Pons (tissue), 1 donor: ENCODE data around the gene HOXA3.

Experiments used
- DNase-seq: peaks from one replicate; pipeline ENCODE4 v3.0.0-alpha.2; 2016; ENCODE audit warnings: low spot score

The HOXA3 gene

GRCh38 chr7:27102581-27103442 lies 49.6 kb downstream of the HOXA3 start, which contains the start of gene HOXA2:
HOXA2 (minus strand) TSS chr7:27102683; CDS start chr7:27102500, 183 bp downstream.
- DNase-seq = no peak

- DNase-seq = no peak
These were observed 50.3 kb downstream of the HOXA3 start for GRCh38 chr7:27101957-27102580.

GRCh38 chr7:27101171-27101956 lies 51.0 kb downstream of the HOXA3 start:
- no peak for DNase-seq

GRCh38 chr7:27100694-27101170 lies 51.7 kb downstream of the HOXA3 start:
- no peak for DNase-seq

- no peak for DNase-seq
These were observed 52.7 kb downstream of the HOXA3 start for GRCh38 chr7:27099453-27100370.

- DNase-seq = no peak
These were observed 53.6 kb downstream of the HOXA3 start for GRCh38 chr7:27098578-27099451.

GRCh38 chr7:27097686-27098577 lies 54.5 kb downstream of the HOXA3 start:
- no peak for DNase-seq

- DNase-seq = no peak
These were observed 55.4 kb downstream of the HOXA3 start for GRCh38 chr7:27096768-27097514.

GRCh38 chr7:27095897-27096767 lies 56.3 kb downstream of the HOXA3 start, which contains the start of gene HOXA1:
HOXA1 (minus strand) TSS chr7:27096000; CDS start chr7:27095912, 88 bp downstream.
- no peak for DNase-seq

GRCh38 chr7:27095050-27095896 lies 57.1 kb downstream of the HOXA3 start:
- no peak for DNase-seq

GRCh38 chr7:27094304-27095049 lies 57.9 kb downstream of the HOXA3 start:
- DNase-seq = no peak

GRCh38 chr7:27093184-27093895 lies 59.0 kb downstream of the HOXA3 start:
- no peak for DNase-seq

- DNase-seq = no peak
These were observed 59.6 kb downstream of the HOXA3 start for GRCh38 chr7:27092819-27093110.

- no peak for DNase-seq
These were observed 60.2 kb downstream of the HOXA3 start for GRCh38 chr7:27091941-27092818.
